Activated effector memory CD4-positive, alpha-beta T cell treated with Interleukin-2 at 50 U/mL for 16 hours (primary cell): Measurements from ENCODE around the gene MPO.

Experiments
- DNase-seq: peaks from one replicate; pipeline ENCODE4 v3.0.0-alpha.2; 2020

MPO gene

DNA sequence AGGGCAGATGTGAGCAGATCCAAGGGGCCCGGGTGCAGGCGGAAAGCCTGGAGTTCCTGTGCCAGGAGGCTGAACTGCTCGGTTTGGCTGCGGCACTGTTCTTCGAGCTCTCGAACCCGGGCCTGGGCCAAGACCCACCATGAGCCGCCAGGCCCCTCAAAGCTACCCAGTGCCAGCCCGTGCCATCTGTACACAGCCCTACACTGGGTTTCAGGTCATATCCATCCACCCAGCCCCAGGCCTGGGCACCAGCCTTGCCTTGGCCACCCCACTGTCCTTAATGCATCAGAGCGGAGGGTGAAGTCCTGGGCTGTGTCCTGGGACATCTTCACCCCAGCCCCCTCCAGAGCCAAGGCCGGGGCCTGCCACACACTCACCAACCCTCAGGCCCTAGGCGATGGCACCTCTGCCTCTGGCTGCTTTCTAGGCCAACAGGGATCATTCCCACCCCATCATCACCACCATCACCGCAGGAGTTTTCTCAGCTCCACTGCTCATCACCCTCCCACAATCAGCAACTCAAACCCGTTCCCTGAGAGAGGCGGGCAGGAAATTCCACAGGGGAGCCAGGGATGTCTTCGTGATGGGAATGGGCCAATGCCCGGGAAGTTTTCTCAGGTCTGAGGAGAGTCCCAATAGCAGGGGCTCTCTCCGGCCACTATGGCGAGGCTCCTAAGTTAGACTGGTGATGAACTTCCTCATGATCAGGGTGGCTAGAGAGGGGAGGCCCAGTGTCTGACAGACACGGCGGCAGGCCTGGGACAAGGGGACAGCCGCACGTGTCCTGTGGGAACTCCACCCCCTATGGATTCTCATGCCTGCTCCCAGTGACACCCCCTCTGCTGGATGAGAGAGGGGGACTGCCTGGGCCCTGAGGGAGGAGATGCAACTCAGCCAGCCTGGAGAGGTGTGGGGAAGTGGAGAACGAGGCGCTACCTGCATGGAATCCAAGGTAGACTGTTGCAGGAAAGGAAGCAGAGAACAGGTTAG, 38.7 kb upstream of the MPO start:
- no peak for DNase-seq

DNA sequence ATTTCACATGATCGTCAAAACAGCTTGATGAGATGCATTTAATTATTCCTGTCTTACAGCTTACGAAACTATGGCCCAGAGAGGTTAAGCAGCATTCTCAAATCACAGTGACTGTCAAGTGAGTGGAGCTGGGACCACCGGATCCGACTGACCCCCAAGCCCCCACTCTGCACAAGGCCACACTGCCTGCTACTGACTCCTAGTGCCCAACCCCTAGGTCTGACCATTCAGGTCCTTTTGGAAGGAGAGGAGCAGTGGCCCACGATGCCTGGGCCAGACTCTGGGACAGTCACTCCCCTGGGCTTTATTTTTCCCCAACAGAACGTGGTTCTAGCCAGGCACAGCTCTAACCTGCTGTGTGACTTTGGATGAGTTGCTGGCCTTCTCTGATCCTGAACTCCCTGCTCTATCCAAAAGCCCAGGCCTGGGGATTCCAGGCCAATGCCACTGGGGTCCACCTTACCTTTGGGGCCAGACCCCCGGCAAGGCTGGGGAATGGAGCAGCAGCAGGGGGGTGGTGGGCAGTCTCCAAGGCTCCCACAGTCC, 38.0 kb upstream of the MPO start:
- no peak for DNase-seq

DNA sequence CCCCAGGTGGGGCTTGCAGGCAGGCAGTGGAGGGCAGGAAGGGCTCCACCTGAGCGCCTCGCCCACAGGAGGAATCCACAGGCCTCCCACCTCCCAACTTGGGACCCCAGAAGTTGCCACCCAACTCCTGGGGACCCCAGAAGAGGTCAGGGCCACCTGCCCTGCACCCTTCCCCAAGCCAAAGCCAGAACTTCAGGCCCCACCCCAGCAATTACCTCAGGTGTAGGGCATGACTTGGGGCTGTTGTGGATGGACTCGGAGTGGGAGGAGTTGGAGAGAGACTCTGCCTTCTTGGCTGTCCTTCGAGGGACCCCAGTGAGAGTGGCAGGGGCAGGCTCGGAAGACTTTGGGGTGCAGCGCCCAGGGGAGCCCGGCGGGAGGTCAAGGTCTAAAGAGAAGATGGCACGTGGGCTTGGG, 37.3 kb upstream of the MPO start:
- DNase-seq: no peak

DNA sequence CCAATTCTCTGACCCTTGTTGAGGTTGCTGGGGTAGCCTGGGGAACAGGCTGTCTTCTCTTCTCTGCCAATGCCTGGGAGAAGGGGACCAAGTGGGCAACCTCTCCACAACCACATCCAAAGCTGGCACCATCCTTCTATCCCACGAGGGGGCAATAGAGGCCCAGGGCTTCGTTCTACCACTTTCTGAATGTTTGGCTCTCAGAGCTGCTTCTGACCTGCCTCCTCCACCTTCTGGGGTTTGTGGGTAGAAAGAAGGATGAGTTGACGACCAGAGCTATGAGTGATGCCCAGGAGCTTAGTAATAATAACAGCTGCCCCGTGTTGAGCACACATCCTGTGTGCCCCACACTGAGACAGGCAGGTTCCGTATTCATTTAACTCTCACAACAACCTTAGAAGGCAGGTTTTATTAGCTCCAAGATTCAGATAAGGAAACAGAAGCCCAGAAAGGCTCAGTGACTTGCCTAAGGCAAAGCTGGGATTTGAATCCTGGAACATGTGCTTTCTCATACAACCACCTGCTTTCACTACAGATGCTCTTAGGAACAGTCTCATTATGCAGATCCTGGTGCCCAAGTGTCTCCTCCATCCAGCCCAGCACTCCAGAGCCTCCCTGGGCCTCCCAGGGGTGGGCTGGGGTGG, 36.8 kb upstream of the MPO start:
- peak; percentile 68 for DNase-seq

DNA sequence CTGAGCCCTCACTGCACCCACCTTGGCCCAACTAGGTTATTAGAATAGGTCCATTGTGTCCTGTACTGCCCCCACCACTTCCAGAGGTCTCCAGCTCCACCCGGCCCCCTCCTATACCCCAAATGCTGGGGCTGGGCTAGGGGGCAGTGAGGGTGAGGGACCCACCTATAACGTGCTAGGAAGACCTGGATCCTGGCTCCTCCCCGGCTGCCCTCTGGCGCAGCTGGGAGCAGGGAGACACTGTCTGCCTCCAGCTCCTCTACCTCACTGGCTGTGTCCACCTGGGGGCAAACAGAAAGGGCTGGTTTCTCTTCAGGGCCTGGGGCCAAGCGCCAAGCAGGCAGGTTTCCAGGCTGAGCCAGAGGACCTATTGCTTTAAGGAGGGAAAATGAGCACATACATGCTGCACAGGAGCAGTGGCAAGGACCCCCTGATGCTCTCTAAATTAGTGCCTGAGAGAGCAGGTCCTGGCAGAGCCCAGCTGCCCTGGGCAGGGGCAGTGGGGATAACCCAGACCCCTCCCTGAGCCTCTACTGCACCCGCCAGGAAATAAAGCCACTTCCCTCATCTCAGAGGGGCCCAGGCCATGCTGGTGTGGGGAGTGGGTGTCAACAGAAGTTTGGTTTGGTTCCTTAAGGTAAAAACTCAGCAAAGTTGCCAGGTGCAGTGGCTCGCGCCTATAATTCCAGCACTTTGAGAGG, 35.7 kb upstream of the MPO start:
- DNase-seq: no peak

DNA sequence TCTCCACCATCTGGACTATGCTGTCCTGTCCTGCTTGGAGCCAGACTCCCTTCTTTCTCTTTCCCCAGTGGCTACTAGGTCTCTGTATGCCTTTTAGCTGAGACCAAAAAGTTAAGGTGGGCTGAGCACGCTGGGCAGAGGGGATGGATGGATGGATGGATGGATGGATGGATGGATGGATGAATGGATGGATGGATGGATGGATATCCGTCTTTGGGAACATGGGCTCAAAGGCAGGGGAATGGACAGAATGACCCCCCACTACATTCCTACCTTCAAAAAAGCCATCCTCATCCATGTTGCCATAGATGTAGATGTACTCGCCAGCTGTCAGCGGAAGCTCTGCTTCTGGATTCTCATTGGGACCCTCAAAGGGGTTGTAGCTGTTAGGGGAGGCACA, 35.0 kb upstream of the MPO start:
- DNase-seq: no peak

DNA sequence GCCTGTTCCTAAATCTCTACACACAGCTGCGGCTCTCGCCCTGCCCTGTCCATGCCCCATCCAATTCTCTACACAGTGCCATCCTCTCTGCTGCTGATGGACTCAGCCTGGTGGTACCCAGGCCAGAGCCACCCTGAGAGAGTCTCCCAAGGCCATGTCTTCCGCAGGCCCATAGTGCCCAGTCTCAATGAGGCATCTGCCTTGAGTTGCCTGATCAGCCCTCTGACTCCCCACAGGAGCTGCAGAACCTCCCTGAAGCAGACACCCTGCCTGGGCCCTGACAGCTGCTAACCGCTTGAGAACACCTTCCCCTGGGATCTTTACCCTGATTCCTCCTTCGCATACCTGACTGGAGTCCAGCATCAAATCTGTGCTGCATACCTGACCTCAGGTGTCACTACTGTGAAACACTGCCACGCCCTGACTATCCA, 34.6 kb upstream of the MPO start:
- no peak for DNase-seq

DNA sequence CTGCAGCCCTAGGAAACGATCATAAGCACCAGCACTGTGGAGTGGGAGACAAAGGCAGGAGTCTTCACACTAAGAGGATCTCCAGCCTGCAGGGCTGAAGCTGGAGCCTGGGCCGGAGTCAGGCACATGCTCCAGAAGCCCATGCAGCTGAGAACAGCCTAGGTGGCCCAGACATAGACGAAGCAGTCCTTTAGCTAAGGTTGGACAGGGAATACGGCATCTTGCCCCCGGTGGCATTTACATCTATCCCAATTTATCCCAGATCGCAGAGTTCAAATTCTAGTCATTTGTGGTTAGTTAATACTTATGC, 33.9 kb upstream of the MPO start:
- DNase-seq: no peak

DNA sequence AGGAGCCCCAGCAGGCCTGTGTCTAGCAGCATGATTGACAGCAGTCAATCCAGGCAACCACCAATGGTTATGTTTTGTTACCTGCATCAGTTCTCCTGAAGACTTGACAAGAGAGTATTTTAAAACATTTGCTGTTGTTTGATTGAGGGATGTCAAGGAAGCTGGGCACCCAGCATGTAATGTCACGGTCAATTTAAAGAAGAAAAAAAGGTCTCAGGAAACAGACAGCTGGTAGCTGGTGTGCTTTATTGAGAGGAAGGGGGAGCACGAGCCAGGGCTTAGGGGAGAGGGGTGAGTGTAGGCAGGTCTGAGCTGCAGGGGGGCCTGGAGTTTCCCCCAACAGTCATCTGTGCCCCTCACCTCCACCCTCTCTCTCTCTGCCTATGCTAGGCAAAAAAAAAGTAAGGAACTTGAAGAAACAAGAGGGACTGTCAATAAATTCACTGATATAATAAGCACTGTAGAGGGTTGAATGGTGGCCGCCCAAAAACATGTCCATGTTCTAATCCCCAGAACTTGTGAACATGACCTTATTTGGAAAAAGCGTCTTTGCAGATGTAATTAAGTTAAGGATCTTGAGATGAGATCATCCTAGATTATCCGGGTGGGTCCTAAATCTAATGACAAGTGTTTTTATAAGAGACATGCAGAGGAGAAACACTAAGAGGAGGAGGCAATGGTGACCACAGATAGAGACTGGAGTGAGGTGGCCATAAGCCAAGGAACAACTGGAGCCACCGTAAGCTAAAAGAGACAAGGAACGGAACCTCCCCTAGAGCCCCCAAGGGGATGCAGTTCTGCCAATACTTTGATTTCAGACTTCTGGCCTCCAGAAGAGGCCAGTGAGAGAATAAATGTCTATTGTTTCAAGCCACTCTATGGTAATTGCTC, 33.3 kb upstream of the MPO start:
- no peak for DNase-seq

DNA sequence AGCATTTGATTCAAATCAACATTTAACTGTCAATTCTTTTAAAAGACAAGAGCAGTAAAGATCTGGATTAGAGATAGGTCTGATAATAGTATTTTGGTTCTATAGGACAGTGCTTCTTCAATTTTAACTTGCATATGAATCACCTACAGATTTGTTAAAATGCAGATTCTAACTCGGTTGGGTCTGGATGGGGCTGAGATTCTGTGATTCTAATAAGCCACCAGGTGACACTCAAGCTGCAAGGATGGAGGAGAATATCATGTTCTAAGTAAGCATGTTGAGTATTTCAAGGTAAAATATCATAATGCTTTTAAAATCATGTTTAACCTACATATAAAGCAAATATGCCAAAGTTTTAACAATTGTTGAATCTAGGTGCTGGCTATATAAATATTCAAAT, 32.1 kb upstream of the MPO start:
- no peak for DNase-seq

DNA sequence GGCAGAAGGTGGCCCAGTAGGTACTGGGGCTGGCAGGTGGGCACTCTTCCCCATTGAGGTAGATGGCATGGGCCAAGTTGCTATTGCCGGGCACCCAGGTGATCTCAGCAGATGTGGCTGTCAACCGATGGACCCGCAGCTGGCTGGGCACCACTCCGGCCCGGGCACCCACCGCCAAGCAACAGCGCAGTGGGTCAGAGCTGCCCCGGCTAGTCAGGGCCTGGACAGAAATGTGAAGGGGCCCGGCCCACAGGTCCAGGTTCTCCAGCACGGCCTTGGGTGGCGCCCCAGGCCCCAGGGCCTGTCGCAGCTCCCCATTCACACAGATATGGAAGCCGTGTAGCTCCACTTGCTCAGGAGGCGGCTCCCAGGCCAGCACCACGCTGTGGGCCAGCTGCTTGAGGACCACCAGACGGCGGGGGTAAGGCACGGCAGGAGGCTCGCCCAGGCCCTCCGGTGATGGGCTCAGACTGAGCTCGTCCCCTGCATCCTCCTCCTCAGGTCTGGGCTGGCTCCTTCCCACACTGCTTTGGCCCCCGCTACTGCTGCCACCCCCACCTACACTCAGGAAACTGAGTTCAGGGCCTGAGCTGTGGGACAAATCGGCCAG, 31.4 kb upstream of the MPO start:
- no peak for DNase-seq

DNA sequence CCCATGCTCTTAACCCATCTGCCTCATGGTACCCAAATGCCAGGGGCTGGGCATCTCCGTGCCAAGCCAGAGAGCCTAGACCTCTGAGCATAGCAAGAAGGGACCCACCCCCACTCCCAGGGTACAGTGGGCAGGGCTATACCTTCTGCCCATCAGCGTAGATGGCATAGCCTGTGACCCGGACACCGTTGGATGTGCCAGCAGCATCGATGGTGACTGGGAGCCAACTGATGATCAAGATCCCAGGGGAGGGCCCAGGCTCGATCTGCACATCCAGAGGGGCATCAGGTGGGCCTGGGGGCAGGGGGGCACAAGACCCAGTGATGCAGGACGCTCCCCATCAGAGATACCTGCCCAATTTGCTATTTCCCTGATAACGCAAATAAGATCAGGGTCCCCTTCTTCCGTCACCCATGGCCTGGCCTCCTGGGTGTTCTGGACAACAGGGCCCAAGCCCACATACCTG, 30.7 kb upstream of the MPO start:
- no peak for DNase-seq

DNA sequence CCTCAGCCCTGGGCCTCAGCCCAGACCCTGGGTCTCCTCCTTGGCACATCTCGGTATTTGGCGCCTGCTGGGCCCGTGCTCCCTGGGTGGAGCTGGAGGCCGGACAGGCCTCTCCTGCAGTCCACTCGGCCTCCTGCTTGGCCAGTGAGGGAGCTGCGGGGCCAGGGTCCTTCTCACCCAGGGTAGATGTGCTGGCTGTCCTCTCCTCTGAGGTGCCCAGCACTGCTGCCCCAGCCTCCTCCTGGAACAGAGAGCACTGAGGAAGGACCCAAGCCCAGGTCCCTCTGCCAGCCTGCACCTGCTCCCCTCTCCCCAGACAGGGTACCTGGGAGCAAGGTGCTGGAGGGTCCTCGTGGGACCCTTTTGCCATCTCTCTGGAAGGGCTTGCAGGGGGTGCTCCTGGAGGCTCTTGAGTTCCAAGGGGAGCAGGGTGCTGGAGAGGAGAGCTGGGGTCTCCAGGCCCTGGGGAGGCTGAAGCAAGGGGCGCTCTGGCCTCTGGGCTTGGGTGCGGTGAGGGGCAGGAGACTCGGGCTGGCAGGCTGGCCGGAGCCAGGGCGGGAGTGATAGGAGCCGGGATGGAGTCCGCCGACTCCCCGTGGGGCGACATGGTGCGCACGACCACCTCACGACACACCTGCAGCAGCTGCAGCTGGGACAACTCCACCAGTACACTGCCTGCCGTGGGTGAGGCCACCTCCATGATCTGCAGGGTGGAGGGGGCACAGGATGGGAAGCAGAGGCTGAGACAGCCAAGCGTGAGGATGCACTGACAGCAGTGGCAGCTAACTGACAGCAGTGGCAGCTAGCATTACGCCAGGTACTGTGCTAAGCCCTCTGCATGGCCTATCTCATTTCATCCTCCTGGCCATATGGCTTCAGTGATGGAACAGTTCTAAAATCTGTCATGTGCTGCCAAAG, 30.0 kb upstream of the MPO start:
- DNase-seq: no peak

DNA sequence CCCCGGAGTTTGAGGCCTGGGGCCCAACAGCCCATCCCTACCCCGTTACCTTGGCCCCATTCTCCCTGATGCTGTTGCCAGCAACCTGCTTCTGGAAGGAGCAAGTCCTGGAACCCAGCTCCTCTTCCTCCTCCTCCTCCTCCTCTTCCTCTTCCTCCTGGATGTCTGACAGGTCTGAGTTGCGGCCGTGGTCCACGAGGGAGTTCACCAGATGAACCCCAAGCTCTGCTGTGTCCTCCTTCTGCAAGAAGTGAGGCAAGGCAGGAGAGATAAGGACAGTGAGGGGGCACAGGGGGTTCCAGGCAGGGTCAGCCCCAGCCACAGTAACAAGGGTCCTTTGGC, 29.2 kb upstream of the MPO start:
- no peak for DNase-seq

DNA sequence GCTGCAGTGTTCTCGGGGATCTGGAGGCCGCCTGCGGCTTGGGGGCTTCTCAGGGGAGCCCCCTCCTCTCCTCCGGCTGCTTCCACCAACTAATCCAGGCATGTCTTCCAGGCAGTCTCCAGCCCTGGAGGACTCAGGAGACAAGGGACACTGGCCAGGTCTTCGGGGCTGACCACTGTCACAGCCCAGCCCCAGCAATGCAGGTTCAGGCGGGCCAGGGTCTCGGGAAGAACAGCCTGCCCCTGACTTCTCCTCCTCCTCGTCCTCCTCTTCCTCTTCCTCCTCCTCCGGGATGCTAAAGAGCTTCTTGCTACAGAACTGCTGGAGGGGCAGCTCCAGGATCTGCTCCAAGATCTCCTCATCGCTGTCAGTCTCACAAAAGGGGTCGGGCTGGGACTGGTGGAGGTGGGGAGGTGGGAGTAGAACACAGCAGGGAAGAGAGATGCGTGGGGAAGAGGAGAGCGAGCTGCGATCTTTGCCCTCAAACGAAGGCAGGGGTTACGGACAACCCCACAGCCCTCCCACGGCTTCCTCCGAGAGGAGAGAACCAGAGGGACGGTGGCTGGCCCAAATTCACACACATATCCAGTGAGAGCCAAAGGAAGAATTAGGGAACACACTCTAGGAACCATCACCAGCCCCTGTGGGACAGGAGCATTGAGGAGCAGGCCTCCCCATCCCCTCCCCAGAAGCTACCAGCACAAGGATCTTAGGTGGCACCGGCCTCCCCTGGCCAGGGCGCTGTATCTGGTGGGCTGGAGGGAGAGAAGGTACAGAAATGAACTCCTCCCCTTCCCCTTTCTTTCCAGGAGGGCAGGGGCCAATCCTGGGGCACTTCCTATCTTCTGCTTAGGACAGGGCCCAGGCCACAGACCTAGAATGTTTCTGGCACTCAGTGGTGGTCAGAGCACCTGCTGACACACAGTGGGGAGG, 28.5 kb upstream of the MPO start:
- no peak for DNase-seq

DNA sequence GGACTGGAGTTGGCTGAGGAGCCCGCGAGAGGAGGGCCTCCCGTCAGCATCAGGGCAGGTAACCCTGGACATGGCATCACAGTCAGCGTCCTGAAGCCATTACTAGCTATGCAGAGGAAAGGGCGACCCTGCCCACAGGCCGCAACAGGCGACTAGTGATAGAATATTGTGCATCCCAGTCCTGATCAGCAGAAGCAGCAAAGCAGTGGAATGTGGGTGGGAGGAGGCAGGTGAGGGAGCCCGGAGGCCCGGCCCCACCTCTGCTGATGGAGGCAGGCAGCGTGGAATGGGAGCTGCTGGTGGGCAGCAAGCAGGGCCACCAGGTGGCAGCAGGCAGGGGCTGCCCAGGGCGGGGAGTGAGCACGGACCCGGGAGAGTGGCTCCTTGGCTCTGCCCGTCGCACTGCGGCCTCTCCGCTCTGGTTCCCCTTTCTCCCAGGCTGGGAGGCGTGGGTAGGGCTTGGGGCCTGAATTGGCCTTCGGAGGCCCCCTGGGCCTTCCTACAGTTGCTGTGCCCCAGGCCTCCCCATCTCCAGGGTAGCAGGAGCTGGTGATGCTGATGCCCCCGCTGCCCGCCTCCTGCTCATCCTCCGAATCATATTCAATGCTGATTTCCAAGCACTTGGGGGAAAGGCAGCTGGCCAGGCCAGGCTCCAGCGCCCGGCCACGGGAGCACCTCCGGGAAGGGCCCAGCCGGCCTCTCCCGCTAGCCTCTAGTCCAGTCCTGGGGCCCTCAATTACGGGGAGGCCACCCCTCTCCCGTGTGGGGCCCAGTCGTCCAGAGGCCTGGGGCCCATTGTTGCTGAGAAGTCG, 27.6 kb upstream of the MPO start:
- no peak for DNase-seq

DNA sequence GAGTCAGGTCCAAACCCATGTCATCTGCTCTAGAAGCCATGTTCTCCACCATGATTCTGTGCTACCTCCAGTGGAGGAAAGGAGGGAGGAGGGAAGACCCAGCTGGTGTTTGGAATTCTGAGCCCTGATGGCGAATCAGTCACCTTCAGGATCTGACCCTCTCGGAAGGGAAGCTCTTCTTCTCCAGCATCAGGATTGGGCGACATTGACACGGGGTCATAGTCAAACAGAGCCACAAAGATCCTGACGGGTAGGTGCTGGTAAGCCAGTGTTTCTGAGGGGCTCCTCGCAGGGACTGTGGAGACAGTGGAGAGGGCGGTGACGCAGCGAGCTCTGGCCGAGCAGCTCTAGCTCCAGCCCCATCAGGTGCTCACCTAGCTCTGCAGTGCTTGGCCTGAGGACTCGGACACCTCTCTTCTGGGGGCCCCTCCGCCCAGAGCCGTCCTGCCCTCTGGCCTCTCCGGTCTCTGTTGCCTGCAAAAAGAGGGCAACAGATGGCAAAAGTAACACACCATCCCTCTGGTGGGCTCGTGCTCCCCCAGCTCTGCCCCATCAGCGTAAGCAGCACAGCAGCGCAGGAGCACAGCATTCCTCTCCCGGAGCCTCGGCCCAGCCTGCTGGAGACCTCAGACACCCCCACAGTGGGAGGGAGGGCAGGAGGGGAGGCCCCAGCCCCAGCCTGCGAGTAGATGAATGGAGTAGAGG, 26.9 kb upstream of the MPO start:
- no peak for DNase-seq
